ENCODE measurements around the gene UTP25. TPM values are rescaled to one million over a fixed set of nuclear protein-coding genes. Genes with fewer than 3 reads are reported as not detected.

UTP25 gene
- total RNA-seq, 4 donors from 2014 or later = 6.6 to 18.5 (median 9.2) TPM

- TF ChIP-seq CTCF (IDR thresholded peaks at IDR 0.05) = no peak
- ATAC-seq (ENCODE audit: low FRiP score) (no peak), DNase-seq (ENCODE audit: low spot score) (no peak)
Observed at GRCh38 chr1:209853676-209854075, 25.9 kb downstream of the UTP25 start.

- DNase-seq (ENCODE audit: low spot score) = no peak
- no peak for TF ChIP-seq CTCF (IDR thresholded peaks at IDR 0.05)
- ATAC-seq (ENCODE audit: low FRiP score) = no peak
Observed at GRCh38 chr1:209854196-209854595, 26.4 kb downstream of the UTP25 start.

- DNase-seq (ENCODE audit: low spot score) (no peak), ATAC-seq (ENCODE audit: low FRiP score) (no peak)
- TF ChIP-seq CTCF (IDR thresholded peaks at IDR 0.05) = no peak
Observed at GRCh38 chr1:209855006-209855405, 27.2 kb downstream of the UTP25 start.

- no peak for TF ChIP-seq CTCF (IDR thresholded peaks at IDR 0.05)
- ATAC-seq (ENCODE audit: low FRiP score) (no peak), DNase-seq (ENCODE audit: low spot score) (no peak)
Observed at GRCh38 chr1:209855623-209856022, 27.9 kb downstream of the UTP25 start.

- no peak for TF ChIP-seq CTCF (IDR thresholded peaks at IDR 0.05)
- ATAC-seq (ENCODE audit: low FRiP score) = no peak
- DNase-seq (ENCODE audit: low spot score) = no peak
Observed at GRCh38 chr1:209858561-209859103, 30.9 kb downstream of the UTP25 start.

GRCh38 chr1:209860293-209860881 lies 32.6 kb downstream of the UTP25 start:
- TF ChIP-seq CTCF (IDR thresholded peaks at IDR 0.05) = no peak
- ATAC-seq (ENCODE audit: low FRiP score) (no peak), DNase-seq (ENCODE audit: low spot score) (peak; percentile 51)

- ATAC-seq (ENCODE audit: low FRiP score) (no peak), DNase-seq (ENCODE audit: low spot score) (no peak)
- TF ChIP-seq CTCF (IDR thresholded peaks at IDR 0.05) = no peak
Observed at GRCh38 chr1:209861242-209861641, 33.5 kb downstream of the UTP25 start.

All from omental fat pad (tissue), 4 donors.